ENCODE data around the gene ECHDC1.
"Not testable (repeated sequence)": the region's sequence is repeated elsewhere in the genome, so short reads cannot be mapped to it uniquely, and the experiment has no call there.

Gene ECHDC1

DNA sequence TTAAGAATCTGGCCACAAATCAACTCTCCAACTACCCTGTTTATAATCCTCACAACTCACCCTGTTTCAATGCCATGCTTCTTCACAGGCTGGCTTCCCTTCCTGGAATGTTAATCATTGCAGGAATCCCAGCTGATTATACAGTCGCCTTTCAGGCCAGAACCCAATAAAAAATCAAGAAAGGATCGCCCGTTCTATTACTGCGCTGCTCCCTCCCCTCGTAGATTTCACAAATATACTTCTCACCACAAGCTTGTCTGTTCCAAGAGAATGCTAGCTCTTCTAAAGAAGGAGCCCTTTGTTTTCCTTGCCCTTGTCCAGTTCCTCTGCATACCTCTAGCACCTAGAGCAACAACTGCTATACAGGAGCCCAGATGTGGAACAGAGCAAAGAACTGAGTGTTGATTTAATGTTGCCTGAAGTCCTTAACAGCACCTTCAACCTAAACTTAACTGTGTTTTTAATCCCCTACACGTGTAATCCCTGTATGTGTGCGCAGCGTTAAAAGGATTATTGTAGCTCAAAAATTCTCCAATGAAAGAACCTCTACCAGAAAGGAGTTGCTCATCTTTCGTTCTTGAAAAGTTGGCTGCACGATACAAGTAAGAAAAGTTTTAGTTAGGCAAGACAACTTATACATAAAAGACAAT is 988 bp downstream of the ECHDC1 start:
- DNase-seq, result no peak

DNA sequence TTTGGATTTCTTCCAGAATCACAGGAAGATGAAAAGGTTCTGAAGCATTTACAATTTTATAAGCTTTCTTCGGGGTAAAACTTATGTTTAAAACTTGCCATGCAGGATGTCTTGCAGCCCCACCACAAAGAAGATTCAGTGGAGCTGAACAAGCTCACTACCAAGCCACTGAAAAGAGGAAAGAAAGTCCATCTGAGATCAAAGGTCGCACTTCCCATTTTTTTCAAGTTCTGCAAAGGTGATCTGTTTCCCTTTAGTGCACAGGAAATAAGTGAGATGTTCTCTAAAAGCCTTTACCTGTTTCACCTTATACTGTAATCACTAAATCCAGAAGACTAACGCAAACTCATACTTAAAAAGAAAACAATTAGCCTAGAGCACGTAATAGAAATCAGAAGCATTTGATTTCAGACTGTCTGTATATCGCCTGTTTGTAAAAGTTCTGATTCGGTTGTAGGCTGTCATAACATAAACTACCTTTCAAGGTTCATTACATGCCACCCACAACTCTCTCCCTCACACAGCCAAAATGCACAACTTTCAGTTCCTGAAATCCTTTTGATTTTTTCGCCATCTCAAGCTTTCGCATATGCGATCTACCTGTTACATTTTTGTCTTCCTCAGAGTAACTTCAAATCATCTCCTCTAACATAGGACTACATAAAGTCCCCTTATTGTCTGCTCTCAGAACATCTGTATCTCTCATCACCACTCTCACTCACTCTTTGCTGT is 1.8 kb downstream of the ECHDC1 start:
- no peak for DNase-seq

DNA sequence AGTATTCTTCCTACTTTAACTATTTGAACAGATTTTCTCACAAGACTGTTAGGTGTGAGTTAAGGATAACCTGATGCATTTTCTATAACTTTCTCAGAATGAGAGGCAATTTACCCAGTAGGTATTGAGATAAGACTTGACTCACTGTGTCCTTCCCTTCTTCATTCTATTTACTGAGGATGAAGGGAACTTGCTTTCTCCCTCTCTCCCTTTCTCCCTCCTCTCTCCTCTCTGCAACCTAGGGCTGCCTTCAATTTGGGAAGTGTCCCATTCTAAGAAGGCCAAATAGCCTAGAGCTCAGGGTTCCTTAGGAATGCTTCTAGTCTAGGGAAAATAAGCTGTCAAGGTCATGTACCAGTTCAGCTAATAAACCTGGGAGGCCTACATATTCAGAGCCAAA is 3.2 kb downstream of the ECHDC1 start:
- DNase-seq, result no peak

DNA sequence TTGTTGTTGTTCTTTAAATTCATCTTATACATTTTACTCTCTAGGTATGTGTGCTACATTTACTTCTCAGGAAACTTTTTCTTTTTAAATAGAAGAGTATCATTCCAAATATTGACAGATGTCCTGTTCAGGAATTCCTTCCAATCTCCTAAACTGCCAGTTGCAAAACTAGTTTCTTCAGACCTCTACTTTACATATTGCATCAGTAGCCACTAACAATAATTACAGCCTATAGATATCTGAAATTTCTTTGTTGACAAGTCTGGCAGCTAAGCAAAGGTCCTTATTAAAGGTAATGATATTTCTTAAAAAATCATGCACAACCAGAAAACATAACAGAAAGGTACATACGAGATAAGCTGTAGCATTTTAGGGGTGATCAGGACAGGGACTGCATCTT is 4.5 kb downstream of the ECHDC1 start:
- no peak for DNase-seq

DNA sequence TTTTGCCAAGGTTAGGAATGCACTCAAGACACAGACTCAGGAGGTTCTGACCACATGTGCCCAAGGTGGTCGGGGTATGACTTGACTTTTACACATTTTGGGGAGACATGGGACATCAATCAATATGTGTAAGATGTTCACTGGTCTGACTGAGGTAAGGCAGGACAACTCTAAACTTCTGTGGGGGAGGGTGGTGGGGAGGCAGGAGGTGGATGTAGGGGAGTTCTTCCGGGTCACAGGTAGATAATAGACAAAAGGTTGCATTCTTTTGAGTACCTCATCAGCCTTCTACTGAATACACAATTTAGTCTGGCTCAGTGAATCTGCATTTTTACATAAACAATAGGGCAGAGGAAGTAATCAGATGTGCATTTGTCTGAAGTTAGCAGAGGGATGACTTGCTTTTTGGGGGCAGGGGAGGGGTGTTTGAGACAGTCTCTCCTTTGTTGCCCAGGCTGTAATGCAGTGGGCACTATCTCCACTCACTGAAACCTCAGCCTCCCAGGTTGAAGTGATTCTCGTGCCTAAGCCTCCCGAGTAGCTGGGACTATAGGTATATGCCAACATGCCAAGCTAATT is 10.9 kb downstream of the ECHDC1 start:
- DNase-seq, result peak in 1 of 5 experiments; percentile 5

DNA sequence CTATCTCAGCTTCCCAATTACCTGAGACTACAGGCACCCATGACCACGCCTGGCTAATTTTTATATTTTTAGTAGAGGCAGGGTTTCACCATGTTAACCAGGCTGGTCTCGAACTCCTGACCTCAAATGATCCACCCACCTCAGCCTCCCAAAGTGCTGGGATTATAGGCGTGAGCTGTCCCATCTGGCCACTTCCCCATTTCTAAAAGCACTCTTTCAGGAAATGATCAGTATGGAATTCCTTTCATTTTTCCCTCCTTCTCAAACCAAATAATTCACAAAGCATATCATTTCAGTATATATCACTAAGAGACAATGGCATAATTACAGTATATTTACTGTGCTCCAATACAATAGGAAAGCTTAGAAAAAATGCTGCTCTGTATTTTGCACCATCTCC is 12.2 kb downstream of the ECHDC1 start:
- not testable (repeated sequence) for DNase-seq

DNA sequence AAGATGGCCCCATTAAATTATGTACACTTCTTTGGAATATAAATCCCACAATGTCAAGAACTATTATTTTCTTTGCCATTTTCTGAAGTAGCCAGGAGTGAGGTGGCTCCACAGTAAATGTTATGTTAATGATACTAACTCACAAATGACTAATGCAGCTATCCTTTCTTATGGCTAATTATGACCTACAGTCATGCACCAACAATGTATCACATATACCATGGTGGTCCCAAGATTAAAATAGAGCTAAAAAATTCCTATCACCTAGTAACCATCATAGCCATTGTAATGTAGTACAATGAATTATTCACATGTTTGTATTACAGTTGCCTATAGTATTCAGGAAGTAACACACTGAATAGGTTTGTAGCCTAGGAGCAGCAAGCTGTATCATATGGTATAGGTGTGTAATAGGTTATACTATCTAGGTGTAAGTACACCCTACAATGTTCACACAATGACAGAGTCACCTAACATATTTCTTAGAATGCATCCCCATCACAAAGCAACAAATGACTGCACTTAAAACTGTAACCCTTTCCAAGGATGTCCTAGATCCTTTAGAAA is 15.3 kb downstream of the ECHDC1 start:
- no peak for DNase-seq

DNA sequence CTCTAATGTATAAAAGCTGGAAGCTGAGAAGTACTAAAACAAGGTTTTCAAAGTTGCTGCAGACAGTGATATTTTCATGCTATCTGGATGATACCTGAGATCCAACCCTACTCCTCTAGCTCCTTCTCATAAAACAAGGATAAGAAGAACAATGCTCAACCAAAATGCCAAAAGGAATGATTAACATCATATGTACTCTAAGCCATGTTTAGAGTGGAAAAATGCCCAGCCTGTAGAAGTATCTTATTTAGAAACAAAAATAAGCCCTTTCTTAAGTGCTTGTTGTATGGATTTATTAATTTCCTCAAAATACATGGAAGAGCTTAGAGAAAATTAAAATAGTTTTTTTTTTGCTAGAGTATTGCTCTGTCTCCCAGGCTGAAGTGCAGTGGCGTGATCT is 23.7 kb downstream of the ECHDC1 start:
- no peak for DNase-seq

DNA sequence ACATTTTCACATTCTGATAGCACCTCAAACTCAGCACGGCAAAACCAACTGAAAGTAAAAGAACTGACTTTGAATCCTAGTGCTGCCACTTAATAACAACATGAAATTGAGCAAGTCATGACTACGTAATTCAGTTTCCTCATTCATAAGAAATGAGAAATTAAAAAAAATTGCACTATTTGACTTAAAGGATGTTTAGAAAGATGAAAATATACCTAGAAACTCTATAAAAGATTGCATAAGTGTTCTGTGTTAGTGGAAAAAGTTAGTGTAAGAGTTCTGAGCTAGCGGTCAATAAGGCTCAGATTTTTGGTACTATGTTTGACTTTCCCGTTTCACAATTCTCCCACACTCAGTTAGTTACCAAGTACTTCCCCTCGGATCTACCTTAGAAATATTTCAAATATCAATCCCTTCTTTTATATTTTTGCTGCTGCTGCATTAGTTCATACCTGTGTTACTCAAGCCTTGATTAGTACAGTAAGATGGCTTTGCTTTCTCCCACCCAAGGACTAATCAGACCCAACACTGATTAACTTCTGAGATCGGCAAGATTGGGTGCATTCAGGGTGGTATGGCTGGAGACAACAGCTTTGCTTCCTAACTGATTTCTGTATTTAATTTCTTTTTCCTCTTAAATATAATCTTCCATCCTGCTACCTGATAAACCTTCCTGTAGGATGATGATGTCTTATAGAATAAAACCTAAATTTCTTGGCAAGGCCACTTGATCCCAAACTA is 25.9 kb downstream of the ECHDC1 start:
- DNase-seq, result no peak

DNA sequence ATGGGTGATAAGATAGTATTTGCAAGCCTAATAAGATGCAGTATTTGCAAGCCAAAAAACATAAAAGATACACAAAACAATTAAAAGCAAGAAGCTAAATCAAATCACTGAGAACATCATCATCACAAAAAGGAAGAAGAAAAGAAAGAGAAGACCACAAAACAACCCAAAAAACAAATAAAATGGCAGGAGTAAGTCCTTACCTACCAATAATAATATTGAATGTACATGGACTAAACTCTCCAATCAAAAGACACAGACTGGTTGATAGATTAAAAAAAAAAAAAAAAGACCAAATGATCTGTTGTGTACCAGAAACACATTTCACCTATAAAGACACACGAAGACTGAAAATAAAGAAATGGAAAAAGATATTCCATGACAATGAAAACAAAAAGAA is 37.7 kb downstream of the ECHDC1 start:
- no peak for DNase-seq

DNA sequence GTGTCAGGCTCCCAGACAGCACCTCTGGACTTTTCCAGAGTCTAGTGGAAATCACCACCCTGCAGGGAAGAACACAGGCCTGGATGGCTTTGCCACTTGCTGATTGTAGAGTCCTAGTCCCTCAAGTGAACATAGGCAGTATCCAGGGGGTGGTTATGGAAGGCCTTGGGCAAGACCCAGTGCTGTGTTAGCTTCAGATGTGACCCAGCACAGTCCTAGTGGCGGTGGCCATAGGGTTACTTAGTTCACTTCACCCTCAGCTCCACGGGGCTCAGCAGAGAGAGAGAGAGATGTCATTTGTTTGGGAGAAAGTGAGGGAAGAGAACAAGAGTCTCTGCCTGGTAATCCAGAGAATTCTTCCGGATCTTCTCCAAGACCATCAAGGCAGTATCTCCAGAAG is 39.5 kb downstream of the ECHDC1 start:
- no peak for DNase-seq

DNA sequence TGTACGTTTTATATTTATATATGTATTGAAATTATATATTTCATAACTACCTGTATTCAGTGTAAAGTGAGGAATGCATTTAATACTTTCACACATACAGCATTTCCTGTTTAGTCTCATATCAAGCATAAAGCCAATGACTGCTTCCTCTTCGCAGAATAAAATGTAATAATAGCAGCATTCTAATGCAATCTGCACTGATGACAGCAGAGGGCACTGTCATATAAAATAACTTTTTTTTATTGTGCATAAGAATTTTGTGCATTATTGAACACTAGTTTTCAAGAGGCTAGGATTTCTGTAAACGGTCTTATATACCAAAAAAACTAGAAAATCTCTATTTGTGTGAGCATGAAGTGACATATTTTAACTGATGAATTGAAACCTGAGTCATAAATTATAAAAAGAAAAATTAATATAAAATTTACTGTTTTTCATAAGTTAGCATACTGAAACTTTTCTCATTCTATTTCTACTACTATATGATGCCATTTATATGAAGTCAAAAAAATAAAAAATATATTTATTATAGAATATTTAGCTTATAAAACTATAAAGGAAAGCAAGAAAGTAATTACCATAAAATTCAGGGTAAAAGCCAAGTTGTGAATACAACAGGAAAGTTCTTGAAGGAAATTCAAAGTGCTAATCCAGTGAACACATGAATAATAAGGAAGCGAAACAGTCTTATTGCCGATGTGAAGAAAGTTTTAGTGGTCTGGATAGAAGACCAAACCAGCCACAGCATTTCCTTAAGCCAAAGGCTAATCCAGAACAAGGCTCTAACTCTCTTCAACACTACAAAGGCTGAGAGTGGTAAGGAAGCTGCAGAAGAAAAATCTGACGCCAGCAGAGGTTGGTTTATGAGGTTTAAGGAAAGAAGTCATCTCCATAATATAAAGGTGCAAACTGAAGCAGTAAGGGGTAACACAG is 40.4 kb downstream of the ECHDC1 start:
- DNase-seq, result peak in 4 of 5 experiments; percentile 12 to 80 (median 20)

DNA sequence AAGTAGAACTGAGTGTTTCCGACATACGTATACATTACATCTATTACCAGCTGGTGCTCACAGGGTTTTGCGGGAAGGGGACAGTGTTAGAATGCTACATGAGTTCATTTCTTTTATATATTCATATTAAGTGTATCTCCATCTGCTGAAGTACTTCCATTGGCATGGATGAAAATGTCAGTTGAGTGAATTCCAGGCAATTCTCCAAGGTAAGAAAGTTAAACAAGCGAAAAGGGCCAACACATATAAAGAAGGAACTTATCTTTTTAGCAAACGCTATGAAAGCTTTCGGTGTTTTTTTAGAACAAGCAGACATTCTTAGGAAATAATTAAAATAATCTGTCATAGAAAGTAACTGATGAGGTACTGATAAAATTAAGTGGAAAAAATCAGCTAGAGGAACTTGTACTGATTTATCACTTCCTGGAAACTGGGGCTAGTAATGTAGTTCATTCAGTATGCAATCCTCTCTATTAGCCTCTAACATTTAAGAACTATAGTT is 42.2 kb downstream of the ECHDC1 start:
- DNase-seq, result peak in 1 of 5 experiments; percentile 45

DNA sequence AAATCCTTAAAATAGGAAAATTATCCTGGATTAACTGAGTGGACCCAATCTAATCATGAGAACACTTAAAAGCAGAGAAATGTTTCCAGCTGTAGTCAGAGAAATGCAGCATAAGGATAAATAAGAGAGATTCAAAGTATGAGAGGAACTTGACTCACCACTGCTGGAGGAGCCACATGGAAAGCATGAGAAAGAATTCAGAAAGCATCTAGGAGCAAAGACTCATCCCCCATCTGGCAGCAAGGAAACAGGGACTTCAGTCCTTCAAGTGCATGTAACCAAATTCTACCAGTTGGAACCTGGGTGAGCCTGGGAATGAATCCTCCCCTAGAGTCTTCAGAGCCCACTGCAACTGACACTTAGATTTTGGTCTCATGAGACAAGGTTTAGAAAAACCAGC is 43.0 kb downstream of the ECHDC1 start:
- peak in 1 of 5 experiments; percentile 10 for DNase-seq

DNA sequence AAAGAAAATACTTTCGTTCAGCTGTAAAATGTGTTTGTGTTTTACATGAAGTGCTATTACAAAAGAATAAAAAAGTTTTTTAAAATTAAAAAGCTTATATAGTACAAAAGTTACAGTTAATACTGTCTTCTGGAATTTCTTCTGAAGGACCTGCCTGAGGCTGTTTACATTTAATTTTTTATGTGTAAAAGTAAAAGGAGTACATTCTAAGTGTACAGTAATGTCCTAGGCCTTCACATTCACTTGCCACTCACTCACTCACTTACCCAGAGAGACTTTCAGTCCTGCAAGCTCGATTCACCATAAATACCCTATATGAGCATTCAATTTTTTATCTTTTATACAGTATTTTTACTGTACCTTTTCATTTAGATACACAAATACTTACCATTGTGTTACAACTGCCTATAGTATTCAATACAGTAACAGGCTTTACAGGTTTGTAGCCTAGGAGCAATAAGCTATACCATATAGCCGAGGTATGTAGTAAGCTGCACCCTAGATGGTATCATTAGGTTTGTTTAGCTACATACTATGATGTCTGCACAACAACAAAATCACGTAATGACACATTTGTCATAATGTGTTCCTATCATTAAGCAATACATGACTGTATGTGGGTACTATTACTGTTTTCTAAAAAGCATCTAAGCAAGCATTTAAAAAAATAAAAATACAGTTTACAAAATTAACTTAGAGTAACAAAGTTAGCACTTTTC is 43.7 kb downstream of the ECHDC1 start:
- peak in 1 of 5 experiments; percentile 24 for DNase-seq

DNA sequence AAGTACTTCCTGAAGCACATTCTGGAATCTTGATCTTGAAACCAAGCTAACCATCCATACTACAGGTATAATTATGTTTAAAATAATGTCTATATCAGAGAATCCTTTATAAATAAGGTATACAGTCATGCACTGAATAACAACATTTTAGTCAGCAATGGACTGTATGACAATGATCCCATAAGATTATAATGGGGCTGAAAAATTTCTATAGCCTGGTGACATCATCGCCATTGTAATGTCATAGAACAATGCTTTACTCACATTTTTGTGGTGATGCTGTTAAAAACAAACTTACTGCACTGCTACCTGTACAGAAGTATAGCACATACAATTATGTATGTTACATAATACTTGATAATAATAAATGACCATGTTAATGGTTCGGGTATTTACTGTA is 44.9 kb downstream of the ECHDC1 start:
- no peak for DNase-seq

DNA sequence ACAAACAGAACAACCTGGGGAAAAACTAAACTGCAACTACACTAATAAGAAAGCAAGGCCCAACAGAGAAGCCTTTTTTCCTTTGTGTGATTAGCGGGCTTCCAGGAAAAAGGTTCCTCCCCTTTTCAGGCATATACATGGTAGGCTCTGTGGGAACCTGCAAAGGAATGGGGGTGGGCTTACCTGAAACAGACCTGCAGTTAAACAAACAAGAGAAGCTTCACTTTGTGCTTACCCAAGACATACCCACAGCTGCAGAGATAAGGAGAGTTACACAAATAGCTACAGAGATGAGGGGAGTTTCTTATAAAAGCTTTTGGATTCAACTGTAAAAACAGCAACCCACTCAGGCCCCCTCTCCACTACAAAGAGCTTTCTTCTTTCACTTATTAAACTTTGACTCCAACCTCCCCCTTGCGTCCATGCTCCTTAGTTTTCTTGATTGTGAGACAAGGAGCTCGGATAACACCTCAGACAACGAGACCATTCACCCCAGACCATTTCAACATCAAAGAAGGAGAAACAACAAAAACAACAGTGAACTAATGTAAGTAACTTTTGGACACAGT is 45.8 kb downstream of the ECHDC1 start:
- no peak for DNase-seq

DNA sequence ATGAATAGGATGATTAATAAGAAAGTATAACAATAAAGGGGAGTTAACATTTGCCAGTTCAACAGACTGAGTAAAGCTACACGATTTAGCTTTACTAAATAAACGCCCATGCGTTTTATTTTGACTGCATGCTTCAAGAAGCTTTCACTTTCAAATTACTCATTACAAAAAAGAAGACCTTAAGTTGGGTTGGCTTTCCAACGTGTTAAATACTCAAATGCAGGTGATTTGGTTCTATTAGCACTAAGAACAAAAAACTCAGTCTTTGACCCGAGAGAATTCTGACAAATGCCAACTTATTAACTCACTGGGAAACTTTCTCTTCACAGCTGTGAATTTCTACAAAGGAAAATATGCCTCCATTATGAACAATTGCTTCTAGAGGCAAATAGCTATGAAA is 51.9 kb downstream of the ECHDC1 start:
- peak in 1 of 5 experiments; percentile 58 for DNase-seq

DNA sequence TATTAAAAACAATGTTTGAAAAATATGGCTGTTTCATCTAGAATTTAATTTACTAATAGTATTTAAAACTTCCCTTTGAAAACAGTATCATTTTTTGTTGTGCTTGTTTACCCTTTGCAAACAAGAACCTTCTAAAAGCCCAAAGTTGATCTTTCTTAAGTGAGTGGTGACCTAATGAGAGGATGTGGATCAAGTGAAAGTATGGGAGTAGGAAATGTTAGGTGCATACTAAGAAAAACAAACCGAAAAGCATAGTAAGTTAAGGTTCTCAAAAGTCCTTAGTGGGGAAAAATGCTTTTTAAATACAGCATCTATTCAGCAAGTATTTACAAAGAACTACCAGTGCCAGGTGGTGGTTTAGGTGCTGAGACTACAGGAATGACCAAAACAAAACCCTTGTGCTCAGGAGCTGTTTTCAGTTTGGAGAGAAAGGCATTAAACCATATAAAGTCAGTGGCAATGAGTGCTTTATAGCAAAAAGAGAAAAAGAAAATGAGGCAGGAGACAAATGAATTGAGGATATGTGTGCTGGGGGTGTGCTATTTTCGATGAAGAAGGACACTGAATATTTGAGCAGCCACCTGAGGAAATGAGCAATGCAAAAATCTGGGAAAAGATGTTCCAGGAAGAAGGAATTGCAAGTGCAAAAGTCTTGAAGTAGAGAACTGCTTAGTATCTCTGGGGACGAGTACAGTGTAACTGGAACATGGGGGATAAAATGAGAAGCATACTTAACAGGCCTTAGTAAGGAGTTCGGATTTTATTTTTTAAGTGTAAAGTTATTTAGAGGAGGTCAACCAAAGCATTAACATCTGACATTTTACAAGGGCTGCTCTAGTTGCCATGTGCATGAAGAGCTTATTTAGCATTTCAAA is 52.8 kb downstream of the ECHDC1 start:
- peak in 1 of 5 experiments; percentile 29 for DNase-seq

DNA sequence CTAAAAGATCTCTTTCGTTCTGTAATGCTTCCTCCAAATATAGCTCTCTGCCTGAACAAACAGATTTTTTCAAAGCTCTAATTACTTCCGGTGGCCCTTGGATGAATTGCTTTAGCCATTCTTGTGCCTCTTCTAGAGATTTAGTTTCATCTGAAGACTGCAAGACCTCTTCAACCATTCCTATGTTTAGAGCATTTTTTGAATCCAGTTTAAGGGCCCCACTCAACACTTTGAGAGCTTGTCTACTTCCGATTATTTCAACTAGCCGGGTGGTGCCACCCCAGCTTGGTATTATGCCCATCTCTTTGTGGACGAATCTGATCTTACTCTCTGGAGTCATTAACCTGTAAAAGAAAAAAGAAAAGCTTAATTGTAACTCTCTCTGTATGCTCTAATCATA is 53.5 kb downstream of the ECHDC1 start:
- DNase-seq, result no peak
